ENCODE measurements around the gene SSBP4.

DNA sequence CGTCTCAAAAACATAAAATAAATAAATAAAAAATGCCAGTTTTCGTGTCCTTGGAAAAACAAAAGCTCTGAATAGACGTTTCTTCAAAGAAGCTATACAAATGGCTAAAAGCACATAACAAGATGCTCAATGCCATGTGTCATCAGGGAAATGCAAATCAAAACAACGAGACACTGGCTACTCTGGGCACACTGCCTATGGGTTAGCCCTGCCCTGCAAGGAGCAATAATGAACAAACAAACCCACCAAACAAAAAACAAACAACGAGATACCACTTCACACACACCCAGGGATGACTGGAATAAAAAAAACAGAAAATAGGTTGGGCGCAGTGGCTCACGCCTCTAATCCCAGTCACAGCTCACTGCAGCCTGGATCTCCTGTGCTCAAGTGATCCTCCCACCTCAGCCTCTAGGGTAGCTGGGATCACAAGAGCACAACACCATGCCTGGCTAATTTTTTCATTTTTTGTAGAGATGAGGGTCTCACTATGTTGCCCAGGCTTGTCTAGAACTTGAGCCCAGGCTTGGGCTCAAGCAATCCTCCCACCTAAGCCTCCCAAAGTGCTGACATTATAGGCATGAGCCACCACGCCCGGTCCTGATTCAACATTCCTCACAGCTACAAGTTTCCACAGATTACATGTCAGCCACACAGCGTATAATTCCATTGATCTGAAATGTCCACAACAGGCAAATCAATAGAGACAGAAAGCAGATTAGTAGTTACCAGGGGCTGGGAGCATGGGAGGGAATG lies 34.2 kb downstream of the SSBP4 start:
- TF ChIP-seq, protein P1, sequence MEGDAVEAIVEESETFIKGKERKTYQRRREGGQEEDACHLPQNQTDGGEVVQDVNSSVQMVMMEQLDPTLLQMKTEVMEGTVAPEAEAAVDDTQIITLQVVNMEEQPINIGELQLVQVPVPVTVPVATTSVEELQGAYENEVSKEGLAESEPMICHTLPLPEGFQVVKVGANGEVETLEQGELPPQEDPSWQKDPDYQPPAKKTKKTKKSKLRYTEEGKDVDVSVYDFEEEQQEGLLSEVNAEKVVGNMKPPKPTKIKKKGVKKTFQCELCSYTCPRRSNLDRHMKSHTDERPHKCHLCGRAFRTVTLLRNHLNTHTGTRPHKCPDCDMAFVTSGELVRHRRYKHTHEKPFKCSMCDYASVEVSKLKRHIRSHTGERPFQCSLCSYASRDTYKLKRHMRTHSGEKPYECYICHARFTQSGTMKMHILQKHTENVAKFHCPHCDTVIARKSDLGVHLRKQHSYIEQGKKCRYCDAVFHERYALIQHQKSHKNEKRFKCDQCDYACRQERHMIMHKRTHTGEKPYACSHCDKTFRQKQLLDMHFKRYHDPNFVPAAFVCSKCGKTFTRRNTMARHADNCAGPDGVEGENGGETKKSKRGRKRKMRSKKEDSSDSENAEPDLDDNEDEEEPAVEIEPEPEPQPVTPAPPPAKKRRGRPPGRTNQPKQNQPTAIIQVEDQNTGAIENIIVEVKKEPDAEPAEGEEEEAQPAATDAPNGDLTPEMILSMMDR (IDR thresholded peaks at IDR 0.05; ENCODE audit: insufficient read depth, low read length, poor library complexity, severe bottlenecking), result no peak
- TF ChIP-seq EZH2phosphoT487 (conservative IDR thresholded peaks at IDR 0.05; ENCODE audit: low read length), result no peak

All from SU-DHL-6 (cell line).